ENCODE data around the gene UGT1A5. TPM values are rescaled to one million over a fixed set of nuclear protein-coding genes. Genes with fewer than 3 reads are reported as not detected.

The UGT1A5 gene
- total and polyA plus RNA-seq, 10 of the 15 experiments (the other 5 are each of a cell fraction or from before 2014, with no cell fraction given): not detected

DNA sequence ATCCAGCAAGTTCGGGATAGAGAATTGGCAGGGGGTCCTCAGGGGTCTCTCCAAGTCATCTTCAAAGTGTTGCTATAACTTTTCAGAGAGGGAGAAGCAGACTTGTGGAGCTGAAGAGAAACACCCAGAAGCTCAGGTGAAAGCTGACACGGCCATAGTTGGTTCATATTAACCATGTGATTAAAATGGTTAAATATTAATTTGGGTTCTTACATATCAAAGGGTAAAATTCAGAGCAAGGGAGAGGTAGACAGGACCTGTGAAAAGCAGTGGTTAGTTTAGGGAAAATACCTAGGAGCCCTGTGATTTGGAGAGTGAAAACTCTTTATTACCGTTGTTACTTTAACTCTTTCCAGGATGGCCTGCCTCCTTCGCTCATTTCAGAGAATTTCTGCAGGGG, 20.1 kb upstream of the UGT1A5 start, which contains the start of gene UGT1A6:
UGT1A6 (plus strand) TSS at position 243 of the 400 bp plus-strand sequence; CDS start at position 358, 115 bp downstream.
- Histone ChIP-seq H3K79me2 (ENCODE audit: control insufficient read depth, insufficient read depth, low read length) (no peaks in the 10 kb centered on the region), H3K4me1 (ENCODE audit: control insufficient read depth, insufficient read depth, low read length) (no peaks in the 10 kb centered on the region), H3K36me3 (ENCODE audit: control insufficient read depth in 2 of 2, insufficient read depth in 2 of 2, low read length in 1 of 2) (no peaks in the 10 kb centered on the region), H3K9me3 (replicated peaks; ENCODE audit: control insufficient read depth, insufficient read depth, low read length) (no peaks in the 10 kb centered on the region), H4K20me1 (ENCODE audit: control insufficient read depth, insufficient read depth) (no peaks in the 10 kb centered on the region), H3K27me3 (replicated peaks in 1 of 2; ENCODE audit: control insufficient read depth in 2 of 2, insufficient read depth in 2 of 2, low read length in 1 of 2) (0 out of 4 replicates have a peak, but pooled peaks cover 0 to 3% of the 10 kb centered on the region in 2 experiments), H3K4me3 (no peak within 1 kb of the TSS), H3K4me2 (ENCODE audit: control insufficient read depth, insufficient read depth) (no peak within 1 kb of the TSS), H3K9ac (ENCODE audit: control insufficient read depth, insufficient read depth, low read length) (no peak within 1 kb of the TSS), H2AFZ (ENCODE audit: control insufficient read depth, low read depth, low read length) (no peak within 1 kb of the TSS), H3K27ac (ENCODE audit: control insufficient read depth, insufficient read depth) (no peak within 1 kb of the TSS)
- RAD21 ChIA-PET (ENCODE audit: unreplicated experiment): no interaction called here
- BruUV-seq (replicated peaks): no TSS peak
- intact Hi-C loops (cut with micrococcal nuclease; ENCODE audit: unreplicated experiment): no loop called here
- SMC1A ChIA-PET (ENCODE audit: uncharacterized antibody, unreplicated experiment): no interaction called here
- FAIRE-seq (no peak), ATAC-seq (no peak), DNase-seq (ENCODE audit: low read depth, low spot score) (no peak)
- TF ChIP-seq, protein P1, sequence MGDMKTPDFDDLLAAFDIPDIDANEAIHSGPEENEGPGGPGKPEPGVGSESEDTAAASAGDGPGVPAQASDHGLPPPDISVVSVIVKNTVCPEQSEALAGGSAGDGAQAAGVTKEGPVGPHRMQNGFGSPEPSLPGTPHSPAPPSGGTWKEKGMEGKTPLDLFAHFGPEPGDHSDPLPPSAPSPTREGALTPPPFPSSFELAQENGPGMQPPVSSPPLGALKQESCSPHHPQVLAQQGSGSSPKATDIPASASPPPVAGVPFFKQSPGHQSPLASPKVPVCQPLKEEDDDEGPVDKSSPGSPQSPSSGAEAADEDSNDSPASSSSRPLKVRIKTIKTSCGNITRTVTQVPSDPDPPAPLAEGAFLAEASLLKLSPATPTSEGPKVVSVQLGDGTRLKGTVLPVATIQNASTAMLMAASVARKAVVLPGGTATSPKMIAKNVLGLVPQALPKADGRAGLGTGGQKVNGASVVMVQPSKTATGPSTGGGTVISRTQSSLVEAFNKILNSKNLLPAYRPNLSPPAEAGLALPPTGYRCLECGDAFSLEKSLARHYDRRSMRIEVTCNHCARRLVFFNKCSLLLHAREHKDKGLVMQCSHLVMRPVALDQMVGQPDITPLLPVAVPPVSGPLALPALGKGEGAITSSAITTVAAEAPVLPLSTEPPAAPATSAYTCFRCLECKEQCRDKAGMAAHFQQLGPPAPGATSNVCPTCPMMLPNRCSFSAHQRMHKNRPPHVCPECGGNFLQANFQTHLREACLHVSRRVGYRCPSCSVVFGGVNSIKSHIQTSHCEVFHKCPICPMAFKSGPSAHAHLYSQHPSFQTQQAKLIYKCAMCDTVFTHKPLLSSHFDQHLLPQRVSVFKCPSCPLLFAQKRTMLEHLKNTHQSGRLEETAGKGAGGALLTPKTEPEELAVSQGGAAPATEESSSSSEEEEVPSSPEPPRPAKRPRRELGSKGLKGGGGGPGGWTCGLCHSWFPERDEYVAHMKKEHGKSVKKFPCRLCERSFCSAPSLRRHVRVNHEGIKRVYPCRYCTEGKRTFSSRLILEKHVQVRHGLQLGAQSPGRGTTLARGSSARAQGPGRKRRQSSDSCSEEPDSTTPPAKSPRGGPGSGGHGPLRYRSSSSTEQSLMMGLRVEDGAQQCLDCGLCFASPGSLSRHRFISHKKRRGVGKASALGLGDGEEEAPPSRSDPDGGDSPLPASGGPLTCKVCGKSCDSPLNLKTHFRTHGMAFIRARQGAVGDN (IDR thresholded peaks at IDR 0.05): no peak
- TF ChIP-seq FOXM1 (IDR thresholded peaks at IDR 0.05; ENCODE audit: low read depth, low read length) (no peak), ZNF217 (IDR thresholded peaks at IDR 0.05) (no peak), HDAC2 (IDR thresholded peaks at IDR 0.05) (no peak), SUPT20H (IDR thresholded peaks at IDR 0.05; ENCODE audit: borderline replicate concordance, control insufficient read depth, low read depth, low read length) (no peak), IKZF2 (IDR thresholded peaks at IDR 0.05) (no peak)
- TF ChIP-seq, protein P2, sequence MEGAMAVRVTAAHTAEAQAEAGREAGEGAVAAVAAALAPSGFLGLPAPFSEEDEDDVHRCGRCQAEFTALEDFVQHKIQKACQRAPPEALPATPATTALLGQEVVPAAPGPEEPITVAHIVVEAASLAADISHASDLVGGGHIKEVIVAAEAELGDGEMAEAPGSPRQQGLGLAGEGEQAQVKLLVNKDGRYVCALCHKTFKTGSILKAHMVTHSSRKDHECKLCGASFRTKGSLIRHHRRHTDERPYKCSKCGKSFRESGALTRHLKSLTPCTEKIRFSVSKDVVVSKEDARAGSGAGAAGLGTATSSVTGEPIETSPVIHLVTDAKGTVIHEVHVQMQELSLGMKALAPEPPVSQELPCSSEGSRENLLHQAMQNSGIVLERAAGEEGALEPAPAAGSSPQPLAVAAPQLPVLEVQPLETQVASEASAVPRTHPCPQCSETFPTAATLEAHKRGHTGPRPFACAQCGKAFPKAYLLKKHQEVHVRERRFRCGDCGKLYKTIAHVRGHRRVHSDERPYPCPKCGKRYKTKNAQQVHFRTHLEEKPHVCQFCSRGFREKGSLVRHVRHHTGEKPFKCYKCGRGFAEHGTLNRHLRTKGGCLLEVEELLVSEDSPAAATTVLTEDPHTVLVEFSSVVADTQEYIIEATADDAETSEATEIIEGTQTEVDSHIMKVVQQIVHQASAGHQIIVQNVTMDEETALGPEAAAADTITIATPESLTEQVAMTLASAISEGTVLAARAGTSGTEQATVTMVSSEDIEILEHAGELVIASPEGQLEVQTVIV (IDR thresholded peaks at IDR 0.05; ENCODE audit: borderline replicate concordance, partially characterized antibody): no peak
- TF ChIP-seq, protein P3, sequence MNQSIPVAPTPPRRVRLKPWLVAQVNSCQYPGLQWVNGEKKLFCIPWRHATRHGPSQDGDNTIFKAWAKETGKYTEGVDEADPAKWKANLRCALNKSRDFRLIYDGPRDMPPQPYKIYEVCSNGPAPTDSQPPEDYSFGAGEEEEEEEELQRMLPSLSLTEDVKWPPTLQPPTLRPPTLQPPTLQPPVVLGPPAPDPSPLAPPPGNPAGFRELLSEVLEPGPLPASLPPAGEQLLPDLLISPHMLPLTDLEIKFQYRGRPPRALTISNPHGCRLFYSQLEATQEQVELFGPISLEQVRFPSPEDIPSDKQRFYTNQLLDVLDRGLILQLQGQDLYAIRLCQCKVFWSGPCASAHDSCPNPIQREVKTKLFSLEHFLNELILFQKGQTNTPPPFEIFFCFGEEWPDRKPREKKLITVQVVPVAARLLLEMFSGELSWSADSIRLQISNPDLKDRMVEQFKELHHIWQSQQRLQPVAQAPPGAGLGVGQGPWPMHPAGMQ (IDR thresholded peaks at IDR 0.05; ENCODE audit: borderline replicate concordance): no peak
- TF ChIP-seq, protein P4, sequence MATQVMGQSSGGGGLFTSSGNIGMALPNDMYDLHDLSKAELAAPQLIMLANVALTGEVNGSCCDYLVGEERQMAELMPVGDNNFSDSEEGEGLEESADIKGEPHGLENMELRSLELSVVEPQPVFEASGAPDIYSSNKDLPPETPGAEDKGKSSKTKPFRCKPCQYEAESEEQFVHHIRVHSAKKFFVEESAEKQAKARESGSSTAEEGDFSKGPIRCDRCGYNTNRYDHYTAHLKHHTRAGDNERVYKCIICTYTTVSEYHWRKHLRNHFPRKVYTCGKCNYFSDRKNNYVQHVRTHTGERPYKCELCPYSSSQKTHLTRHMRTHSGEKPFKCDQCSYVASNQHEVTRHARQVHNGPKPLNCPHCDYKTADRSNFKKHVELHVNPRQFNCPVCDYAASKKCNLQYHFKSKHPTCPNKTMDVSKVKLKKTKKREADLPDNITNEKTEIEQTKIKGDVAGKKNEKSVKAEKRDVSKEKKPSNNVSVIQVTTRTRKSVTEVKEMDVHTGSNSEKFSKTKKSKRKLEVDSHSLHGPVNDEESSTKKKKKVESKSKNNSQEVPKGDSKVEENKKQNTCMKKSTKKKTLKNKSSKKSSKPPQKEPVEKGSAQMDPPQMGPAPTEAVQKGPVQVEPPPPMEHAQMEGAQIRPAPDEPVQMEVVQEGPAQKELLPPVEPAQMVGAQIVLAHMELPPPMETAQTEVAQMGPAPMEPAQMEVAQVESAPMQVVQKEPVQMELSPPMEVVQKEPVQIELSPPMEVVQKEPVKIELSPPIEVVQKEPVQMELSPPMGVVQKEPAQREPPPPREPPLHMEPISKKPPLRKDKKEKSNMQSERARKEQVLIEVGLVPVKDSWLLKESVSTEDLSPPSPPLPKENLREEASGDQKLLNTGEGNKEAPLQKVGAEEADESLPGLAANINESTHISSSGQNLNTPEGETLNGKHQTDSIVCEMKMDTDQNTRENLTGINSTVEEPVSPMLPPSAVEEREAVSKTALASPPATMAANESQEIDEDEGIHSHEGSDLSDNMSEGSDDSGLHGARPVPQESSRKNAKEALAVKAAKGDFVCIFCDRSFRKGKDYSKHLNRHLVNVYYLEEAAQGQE (IDR thresholded peaks at IDR 0.05; ENCODE audit: low read depth, low read length): no peak
- in situ Hi-C loops (cut with MboI): no loop called here
- CTCF ChIA-PET: interaction anchor here (0.8 kb wide), 1 partner anchor 18 kb away, joined by 3 read pairs; no protein-coding TSS in a partner anchor
- POLR2A ChIA-PET: no interaction called here
- 23% methylated on average over 4 of the region's 4 CpGs for WGBS (ENCODE audit: insufficient coverage, insufficient replicate concordance, low lambda C conversion rate, missing lambda C conversion rate)

Data from GM12878 (cell line).